ENCODE results near the gene FHIP2A.
"Not testable (repeated sequence)": the region's sequence is repeated elsewhere in the genome, so short reads cannot be mapped to it uniquely, and the experiment has no call there.

The FHIP2A gene

GRCh38 chr10:114821293-114821914 is at the start of gene FHIP2A:
TSS of gene FHIP2A (plus strand) at chr10:114821780. CDS start at chr10:114822079, 299 bp downstream.
- FAIRE-seq, result no peak

GRCh38 chr10:114772496-114773196 is 48.9 kb upstream of the FHIP2A start:
- FAIRE-seq, result no peak

- FAIRE-seq, result no peak
Observed at GRCh38 chr10:114773197-114773532, 48.4 kb upstream of the FHIP2A start.

GRCh38 chr10:114775082-114775481 is 46.5 kb upstream of the FHIP2A start:
- FAIRE-seq, result not testable (repeated sequence)

- no peak for FAIRE-seq
Observed at GRCh38 chr10:114777415-114777814, 44.2 kb upstream of the FHIP2A start.

GRCh38 chr10:114779803-114780576 is 41.6 kb upstream of the FHIP2A start:
- peak; percentile 93 for FAIRE-seq

GRCh38 chr10:114780577-114781184 is 40.9 kb upstream of the FHIP2A start:
- no peak for FAIRE-seq

- FAIRE-seq, result no peak
Observed at GRCh38 chr10:114782666-114783065, 38.9 kb upstream of the FHIP2A start.

- no peak for FAIRE-seq
Observed at GRCh38 chr10:114783686-114784085, 37.9 kb upstream of the FHIP2A start.

- FAIRE-seq, result peak; percentile 88
Observed at GRCh38 chr10:114786492-114786891, 35.1 kb upstream of the FHIP2A start.

GRCh38 chr10:114787131-114787530 is 34.4 kb upstream of the FHIP2A start:
- not testable (repeated sequence) for FAIRE-seq

- FAIRE-seq, result no peak
Observed at GRCh38 chr10:114791768-114792167, 29.8 kb upstream of the FHIP2A start.

- no peak for FAIRE-seq
Observed at GRCh38 chr10:114795039-114795438, 26.5 kb upstream of the FHIP2A start.

GRCh38 chr10:114800361-114800760 is 21.2 kb upstream of the FHIP2A start:
- no peak for FAIRE-seq

- no peak for FAIRE-seq
Observed at GRCh38 chr10:114801411-114801813, 20.2 kb upstream of the FHIP2A start.

GRCh38 chr10:114802177-114802576 is 19.4 kb upstream of the FHIP2A start:
- no peak for FAIRE-seq

GRCh38 chr10:114806562-114807391 is 14.8 kb upstream of the FHIP2A start:
- no peak for FAIRE-seq

GRCh38 chr10:114808982-114809381 is 12.6 kb upstream of the FHIP2A start:
- no peak for FAIRE-seq

GRCh38 chr10:114810926-114811325 is 10.7 kb upstream of the FHIP2A start:
- no peak for FAIRE-seq

GRCh38 chr10:114811862-114812261 is 9.7 kb upstream of the FHIP2A start:
- no peak for FAIRE-seq

- no peak for FAIRE-seq
Observed at GRCh38 chr10:114815791-114816190, 5.8 kb upstream of the FHIP2A start.

- no peak for FAIRE-seq
Observed at GRCh38 chr10:114816308-114816707, 5.3 kb upstream of the FHIP2A start.
